Kidney epithelial cell (primary cell): ENCODE results near the gene GRAMD2A. TPM values are rescaled to one million over a fixed set of nuclear protein-coding genes. Genes with fewer than 3 reads are reported as not detected.
A peak's percentile ranks its signal among the peaks of the same experiment; 100 is the strongest.

Experiments used
- DNase-seq: peaks from one replicate; pipeline ENCODE4 v3.0.0-alpha.2; 2010; ENCODE audit warnings: low read depth
- H3K27me3 ChIP-seq: 2 replicates; pipeline ENCODE4 v1.6.0; 2011; ENCODE audit warnings: low read length; ENCODE audit not compliant: control insufficient read depth, insufficient read depth
- H3K36me3 ChIP-seq: 2 replicates; pipeline ENCODE4 v1.5.1; 2011; ENCODE audit warnings: low read length; ENCODE audit not compliant: control insufficient read depth, insufficient read depth
- H3K4me3 ChIP-seq: 2 replicates; pipeline ENCODE4 v1.5.1; 2011; ENCODE audit warnings: low read depth, mild to moderate bottlenecking, control low read depth, low read length
- total RNA-seq: library from RNA; depleted of rRNA; stranded (reverse); fragments of >200 nt; gene quantifications from 2 replicates; pipeline ENCODE4 v1.2.3, GENCODE V29; 2015
- TF ChIP-seq, protein P1 (sequence below): IDR thresholded peaks from 2 replicates; pipeline ENCODE4 v1.5.1; 2011; ENCODE audit warnings: mild to moderate bottlenecking, moderate library complexity, low read length, control low read depth, inconsistent platforms; ENCODE audit not compliant: insufficient read depth, poor library complexity, severe bottlenecking

Gene GRAMD2A
- total RNA-seq, 1 donor from 2014 or later: 2.4 TPM

DNA sequence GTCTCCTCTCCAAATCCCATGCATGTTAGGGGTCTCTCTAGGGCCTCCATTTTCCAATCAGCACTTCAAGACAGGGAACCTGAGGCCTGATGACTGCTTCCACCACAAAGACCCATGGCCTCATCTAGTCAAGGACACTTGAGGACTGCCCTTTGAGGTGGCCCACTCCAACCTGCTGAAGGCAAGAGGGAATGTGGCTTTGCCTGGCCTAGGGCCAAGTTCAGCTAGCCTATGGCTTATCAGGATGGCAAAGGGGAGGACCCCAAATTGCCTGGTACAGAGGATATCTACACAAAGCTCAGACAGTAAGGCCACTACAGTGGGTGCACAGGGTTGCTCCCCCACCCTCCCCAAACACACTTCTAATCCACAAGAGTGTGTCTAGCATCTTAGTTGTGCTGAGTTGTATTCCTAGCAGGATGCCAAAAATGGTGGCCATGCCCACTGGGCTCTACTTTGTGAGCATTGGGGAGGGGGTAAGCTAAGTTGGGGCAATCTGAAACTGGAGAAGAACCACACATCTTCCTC lies 10.0 kb upstream of the GRAMD2A start:
- DNase-seq: no peak
- no peak overlapping the region for H3K4me3 ChIP-seq
- H3K36me3 ChIP-seq: peaks cover 18% of the 10 kb centered on the region
- no peaks in the 10 kb centered on the region for H3K27me3 ChIP-seq
- TF ChIP-seq, protein P1, sequence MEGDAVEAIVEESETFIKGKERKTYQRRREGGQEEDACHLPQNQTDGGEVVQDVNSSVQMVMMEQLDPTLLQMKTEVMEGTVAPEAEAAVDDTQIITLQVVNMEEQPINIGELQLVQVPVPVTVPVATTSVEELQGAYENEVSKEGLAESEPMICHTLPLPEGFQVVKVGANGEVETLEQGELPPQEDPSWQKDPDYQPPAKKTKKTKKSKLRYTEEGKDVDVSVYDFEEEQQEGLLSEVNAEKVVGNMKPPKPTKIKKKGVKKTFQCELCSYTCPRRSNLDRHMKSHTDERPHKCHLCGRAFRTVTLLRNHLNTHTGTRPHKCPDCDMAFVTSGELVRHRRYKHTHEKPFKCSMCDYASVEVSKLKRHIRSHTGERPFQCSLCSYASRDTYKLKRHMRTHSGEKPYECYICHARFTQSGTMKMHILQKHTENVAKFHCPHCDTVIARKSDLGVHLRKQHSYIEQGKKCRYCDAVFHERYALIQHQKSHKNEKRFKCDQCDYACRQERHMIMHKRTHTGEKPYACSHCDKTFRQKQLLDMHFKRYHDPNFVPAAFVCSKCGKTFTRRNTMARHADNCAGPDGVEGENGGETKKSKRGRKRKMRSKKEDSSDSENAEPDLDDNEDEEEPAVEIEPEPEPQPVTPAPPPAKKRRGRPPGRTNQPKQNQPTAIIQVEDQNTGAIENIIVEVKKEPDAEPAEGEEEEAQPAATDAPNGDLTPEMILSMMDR: no peak

GRCh38 chr15:72206677-72207000 lies 9.1 kb upstream of the GRAMD2A start:
- Histone ChIP-seq H3K4me3 (no peak overlapping the region), H3K36me3 (peaks cover 19% of the 10 kb centered on the region), H3K27me3 (no peaks in the 10 kb centered on the region)
- TF ChIP-seq, protein P1: no peak
- DNase-seq: no peak

DNA sequence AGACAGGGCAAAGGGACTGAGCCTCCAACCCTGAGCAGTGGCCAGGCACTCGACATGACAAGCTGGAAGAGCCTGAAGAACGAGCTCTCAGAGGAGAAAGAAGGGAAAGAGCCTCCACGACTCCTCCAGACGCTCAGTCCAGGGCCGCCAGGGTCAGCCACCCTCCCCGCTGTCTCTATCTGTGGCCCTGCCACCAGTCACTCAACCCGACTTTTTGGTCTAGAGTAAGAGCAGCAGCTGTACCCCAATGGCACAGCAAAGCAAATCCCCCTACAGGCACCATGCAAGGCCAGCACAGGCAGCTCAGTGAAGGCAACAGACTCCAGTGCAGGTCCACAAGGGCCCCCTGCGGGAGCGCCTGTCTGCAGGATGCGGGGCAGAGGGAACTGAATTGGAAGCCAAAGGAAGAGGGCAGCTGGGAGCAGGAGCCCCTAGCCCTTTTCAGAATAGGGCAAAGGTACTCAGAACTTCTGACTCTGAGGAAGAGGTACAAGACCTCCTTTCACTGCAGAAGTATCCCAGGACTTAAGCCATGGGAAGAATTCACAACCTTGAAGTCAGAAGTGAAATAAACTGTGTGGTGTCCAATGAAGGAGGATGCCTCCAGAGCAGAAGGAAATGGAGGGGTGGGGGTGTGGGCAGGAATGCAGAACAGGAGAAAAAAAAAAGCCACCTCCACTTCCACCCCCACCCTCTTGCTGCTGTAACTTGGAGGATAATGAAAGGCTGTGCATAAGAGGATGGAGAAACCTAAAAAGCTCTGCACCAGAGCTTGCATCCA lies 8.5 kb upstream of the GRAMD2A start:
- no peak overlapping the region for H3K4me3 ChIP-seq
- DNase-seq: no peak
- TF ChIP-seq, protein P1: no peak
- no peaks in the 10 kb centered on the region for H3K27me3 ChIP-seq
- peaks cover 21% of the 10 kb centered on the region for H3K36me3 ChIP-seq

DNA sequence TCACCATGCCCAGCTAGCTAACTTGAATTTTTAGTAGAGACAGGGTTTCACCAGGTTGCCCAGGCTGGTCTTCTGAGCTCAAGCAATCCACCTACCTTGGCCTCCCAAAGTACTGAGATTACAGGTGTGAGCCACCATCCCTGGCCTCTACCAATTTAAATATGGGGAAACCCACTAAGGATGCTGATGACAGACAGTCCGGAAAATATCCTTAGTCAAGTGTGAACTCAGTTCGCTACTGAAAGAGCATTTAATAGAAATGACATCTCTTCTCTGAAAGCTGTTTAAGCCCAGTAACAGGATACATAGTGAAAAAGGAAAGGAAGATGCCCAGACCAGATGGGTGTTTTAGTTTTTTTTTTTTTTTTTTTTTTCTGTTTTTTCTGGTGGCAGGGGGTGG lies 7.7 kb upstream of the GRAMD2A start:
- Histone ChIP-seq H3K36me3 (peaks cover 23% of the 10 kb centered on the region), H3K4me3 (no peak overlapping the region), H3K27me3 (no peaks in the 10 kb centered on the region)
- TF ChIP-seq, protein P1: no peak
- no peak for DNase-seq

DNA sequence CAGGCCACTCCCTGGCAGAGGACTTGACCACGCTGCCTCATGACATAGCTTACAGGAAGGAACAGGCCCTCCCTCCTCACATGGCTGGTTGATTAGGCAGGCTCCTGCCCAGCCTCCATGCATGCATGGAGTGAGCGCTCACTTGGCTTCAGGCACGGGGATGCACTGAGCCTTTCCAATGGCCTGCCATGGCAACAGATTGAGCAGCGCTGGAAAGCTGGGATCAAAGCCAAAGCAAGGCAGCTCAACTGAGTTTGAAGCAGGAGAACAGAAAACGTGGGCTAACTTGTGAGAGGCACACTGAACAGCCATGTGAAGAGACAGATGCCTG lies 5.9 kb upstream of the GRAMD2A start:
- H3K27me3 ChIP-seq: no peaks in the 10 kb centered on the region
- TF ChIP-seq, protein P1: no peak
- H3K36me3 ChIP-seq: peaks cover 26% of the 10 kb centered on the region
- H3K4me3 ChIP-seq: no peak overlapping the region
- peak; percentile 85 for DNase-seq

GRCh38 chr15:72202801-72203506 lies 5.4 kb upstream of the GRAMD2A start:
- TF ChIP-seq, protein P1: no peak
- H3K36me3 ChIP-seq: peaks cover 25% of the 10 kb centered on the region
- no peaks in the 10 kb centered on the region for H3K27me3 ChIP-seq
- no peak for DNase-seq
- no peak overlapping the region for H3K4me3 ChIP-seq
